K562 (cell line): Measurements from ENCODE around the gene TNFRSF6B. TPM values are rescaled to one million over a fixed set of nuclear protein-coding genes. Genes with fewer than 3 reads are reported as not detected.
A peak's percentile ranks its signal among the peaks of the same experiment; 100 is the strongest.

Experiments
- CBX1 ChIP-seq: sonication (generic); IDR thresholded peaks from 2 replicates; pipeline ENCODE4 v1.6.1; 2016; ENCODE audit warnings: antibody characterized with exemption, low read depth, mild to moderate bottlenecking
- EP400 ChIP-seq: fragments of 450-650 bp; IDR thresholded peaks from 2 replicates; pipeline ENCODE4 v1.6.1; 2017; ENCODE audit warnings: antibody characterized with exemption, mild to moderate bottlenecking, moderate library complexity
- HEY1 ChIP-seq: fragments of 250-450 bp; sonication (Bioruptor Pico); IDR thresholded peaks from 2 replicates; pipeline ENCODE4 v1.5.0; 2020; ENCODE audit warnings: mild to moderate bottlenecking, moderate library complexity, borderline replicate concordance
- JUND ChIP-seq, 2 experiments: IDR thresholded peaks; 2 replicates in 1 of 2; 3 replicates in 1 of 2; pipeline ENCODE4 v1.6.1; 2011; ENCODE audit warnings: borderline replicate concordance in 2 of 2, low read depth in 2 of 2, low read length in 2 of 2, improper control_type of control experiment in 1 of 2, missing biosample characterization in 1 of 2, missing genetic modification characterization in 1 of 2, missing genetic modification reagents in 1 of 2
- NFIC ChIP-seq: fragments of 450-650 bp; IDR thresholded peaks from 2 replicates; pipeline ENCODE4 v1.6.1; 2017; ENCODE audit warnings: mild to moderate bottlenecking, inconsistent platforms
- PHF20 ChIP-seq: fragments of 450-650 bp; IDR thresholded peaks from 2 replicates; pipeline ENCODE4 v1.6.1; 2018; ENCODE audit not compliant: partially characterized antibody
- RBM25 ChIP-seq: fragments of 200-400 bp; formaldehyde crosslinking; IDR thresholded peaks from 2 replicates; pipeline ENCODE4 v1.6.1; 2018; ENCODE audit warnings: low read length, low read depth, moderate library complexity; ENCODE audit not compliant: severe bottlenecking
- SP2 ChIP-seq: IDR thresholded peaks from 2 replicates; pipeline ENCODE4 v1.6.1; 2011; ENCODE audit warnings: mild to moderate bottlenecking, low read depth, low read length, moderate library complexity; ENCODE audit not compliant: poor library complexity, severe bottlenecking; ENCODE audit errors: extremely low read depth
- XRCC5 ChIP-seq: fragments of 200-400 bp; formaldehyde crosslinking; IDR thresholded peaks from 2 replicates; pipeline ENCODE4 v1.6.1; 2017; ENCODE audit warnings: low read depth, mild to moderate bottlenecking, low read length
- ZNF212 ChIP-seq: fragments of 450-650 bp; formaldehyde crosslinking; IDR thresholded peaks from 2 replicates; pipeline ENCODE4 v1.4.0; 2020; ENCODE audit warnings: mild to moderate bottlenecking
- ZNF695 ChIP-seq: fragments of 450-650 bp; formaldehyde crosslinking; IDR thresholded peaks from 2 replicates; pipeline ENCODE4 v1.4.0; 2020; ENCODE audit warnings: mild to moderate bottlenecking, moderate library complexity
- ZNF79 ChIP-seq: fragments of 250-450 bp; sonication (Bioruptor Pico); IDR thresholded peaks from 2 replicates; pipeline ENCODE4 v1.4.0; 2020; ENCODE audit warnings: low read depth, mild to moderate bottlenecking, moderate library complexity
- ZSCAN32 ChIP-seq: fragments of 450-650 bp; formaldehyde crosslinking; IDR thresholded peaks from 2 replicates; pipeline ENCODE4 v1.4.0; 2020; ENCODE audit warnings: mild to moderate bottlenecking, moderate library complexity
- polyA plus RNA-seq, 8 experiments: library from polyadenylated mRNA; depleted of rRNA in 4 of 8; stranded (reverse) in 5 of 8; unstranded in 3 of 8; fragments of >200 nt; fragmentation: Nextera tagmentation in 2 of 8; fragmentation: Illumina TruSeq in 1 of 8; extraction: Ambion mirVana in 2 of 8; extraction: Trizol in 1 of 8; gene quantifications; 2 replicates each; pipeline versions ENCODE4 v1.2.1 to v1.2.3, GENCODE V29; 2011 to 2014; ENCODE audit warnings: inconsistent platforms in 1 of 8, missing spikeins in 1 of 8
- total RNA-seq, 7 experiments: library from RNA; depleted of rRNA in 6 of 7; stranded (reverse); fragments of >200 nt in 6 of 7; fragmentation: Illumina TruSeq in 2 of 7; extraction: Trizol in 2 of 7; gene quantifications; 2 replicates each; pipeline versions ENCODE4 v1.2.1 to v1.2.3, GENCODE V29; 2011 to 2021; ENCODE audit warnings: low replicate concordance in 1 of 7
- TF ChIP-seq, protein P1 (sequence below): fragments of 200-800 bp; sonication (Bioruptor generic); IDR thresholded peaks from 2 replicates; pipeline ENCODE4 v1.6.1; 2017; ENCODE audit warnings: missing genetic modification characterization, missing compliant biosample characterization
- TF ChIP-seq, protein P2 (sequence below): fragments of 250-450 bp; sonication (Bioruptor Pico); IDR thresholded peaks from 2 replicates; pipeline ENCODE4 v1.4.0; 2020
- TF ChIP-seq, protein P3 (sequence below), 2 experiments: IDR thresholded peaks in 1 of 2; conservative IDR thresholded peaks in 1 of 2; 2 replicates each; pipeline ENCODE4 v1.6.1; 2016; ENCODE audit warnings: low read depth in 2 of 2, mild to moderate bottlenecking in 1 of 2, missing compliant biosample characterization in 1 of 2, missing genetic modification characterization in 1 of 2, moderate library complexity in 1 of 2

The TNFRSF6B gene
- total and polyA plus RNA-seq, 9 of the 15 experiments (the other 6 are each of a cell fraction or from before 2014, with no cell fraction given): 0.10 to 3.5 (median 0.32) TPM; not detected in 6

DNA sequence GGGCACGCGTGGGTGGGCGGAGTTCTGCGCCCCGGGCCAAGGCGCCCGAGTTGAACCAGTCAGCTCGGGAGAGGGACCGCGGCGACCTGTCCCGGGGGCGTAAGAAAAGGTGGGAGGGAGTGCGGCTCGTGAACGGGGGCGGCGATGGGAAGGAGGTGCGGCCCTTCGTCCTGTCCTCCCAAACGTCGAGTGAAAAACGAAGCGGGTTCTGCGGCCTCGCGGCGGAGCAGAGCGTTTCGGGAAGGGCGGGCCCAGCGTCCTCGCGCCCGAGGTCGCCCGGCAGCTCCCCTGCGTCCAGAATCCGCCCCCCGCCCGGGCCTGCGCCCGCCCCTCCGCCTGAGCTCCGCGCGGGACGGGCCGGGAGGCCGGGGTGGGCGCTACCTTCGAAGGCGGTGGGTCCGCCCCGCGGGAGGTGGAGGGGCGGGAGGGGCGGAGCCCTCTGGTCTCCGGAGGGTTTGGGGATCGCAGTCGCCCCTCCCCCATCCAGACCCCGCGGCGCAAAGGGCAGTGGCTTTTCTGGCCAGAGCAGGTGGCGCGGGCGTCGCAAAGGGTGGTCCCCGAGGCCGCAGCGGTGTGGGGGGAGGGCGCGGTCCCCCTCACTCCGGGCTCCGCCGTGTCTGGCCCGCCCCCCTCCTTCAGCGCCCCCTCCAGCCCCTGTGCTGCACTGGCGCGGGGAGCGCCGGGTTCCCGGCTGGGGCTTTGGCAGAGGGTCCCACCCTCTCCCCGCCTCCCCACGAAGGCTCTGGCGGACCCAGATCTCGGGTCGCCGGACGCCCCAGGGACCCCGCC is 44.1 kb upstream of the TNFRSF6B start (continued):
- TF ChIP-seq RBM25: no peak
- no peak for TF ChIP-seq ZNF695 (CRISPR knock-in tag)
- TF ChIP-seq PHF20: peak; percentile 17
- TF ChIP-seq XRCC5: no peak
- no peak for TF ChIP-seq SP2
- TF ChIP-seq, protein P1, sequence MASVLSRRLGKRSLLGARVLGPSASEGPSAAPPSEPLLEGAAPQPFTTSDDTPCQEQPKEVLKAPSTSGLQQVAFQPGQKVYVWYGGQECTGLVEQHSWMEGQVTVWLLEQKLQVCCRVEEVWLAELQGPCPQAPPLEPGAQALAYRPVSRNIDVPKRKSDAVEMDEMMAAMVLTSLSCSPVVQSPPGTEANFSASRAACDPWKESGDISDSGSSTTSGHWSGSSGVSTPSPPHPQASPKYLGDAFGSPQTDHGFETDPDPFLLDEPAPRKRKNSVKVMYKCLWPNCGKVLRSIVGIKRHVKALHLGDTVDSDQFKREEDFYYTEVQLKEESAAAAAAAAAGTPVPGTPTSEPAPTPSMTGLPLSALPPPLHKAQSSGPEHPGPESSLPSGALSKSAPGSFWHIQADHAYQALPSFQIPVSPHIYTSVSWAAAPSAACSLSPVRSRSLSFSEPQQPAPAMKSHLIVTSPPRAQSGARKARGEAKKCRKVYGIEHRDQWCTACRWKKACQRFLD: 0 out of 2 replicates have a peak, but pooled peaks have one; percentile 23
- no peak for TF ChIP-seq EP400
- TF ChIP-seq, protein P2, sequence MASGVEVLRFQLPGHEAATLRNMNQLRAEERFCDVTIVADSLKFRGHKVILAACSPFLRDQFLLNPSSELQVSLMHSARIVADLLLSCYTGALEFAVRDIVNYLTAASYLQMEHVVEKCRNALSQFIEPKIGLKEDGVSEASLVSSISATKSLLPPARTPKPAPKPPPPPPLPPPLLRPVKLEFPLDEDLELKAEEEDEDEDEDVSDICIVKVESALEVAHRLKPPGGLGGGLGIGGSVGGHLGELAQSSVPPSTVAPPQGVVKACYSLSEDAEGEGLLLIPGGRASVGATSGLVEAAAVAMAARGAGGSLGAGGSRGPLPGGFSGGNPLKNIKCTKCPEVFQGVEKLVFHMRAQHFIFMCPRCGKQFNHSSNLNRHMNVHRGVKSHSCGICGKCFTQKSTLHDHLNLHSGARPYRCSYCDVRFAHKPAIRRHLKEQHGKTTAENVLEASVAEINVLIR (CRISPR knock-in tag): no peak
- TF ChIP-seq, protein P3, sequence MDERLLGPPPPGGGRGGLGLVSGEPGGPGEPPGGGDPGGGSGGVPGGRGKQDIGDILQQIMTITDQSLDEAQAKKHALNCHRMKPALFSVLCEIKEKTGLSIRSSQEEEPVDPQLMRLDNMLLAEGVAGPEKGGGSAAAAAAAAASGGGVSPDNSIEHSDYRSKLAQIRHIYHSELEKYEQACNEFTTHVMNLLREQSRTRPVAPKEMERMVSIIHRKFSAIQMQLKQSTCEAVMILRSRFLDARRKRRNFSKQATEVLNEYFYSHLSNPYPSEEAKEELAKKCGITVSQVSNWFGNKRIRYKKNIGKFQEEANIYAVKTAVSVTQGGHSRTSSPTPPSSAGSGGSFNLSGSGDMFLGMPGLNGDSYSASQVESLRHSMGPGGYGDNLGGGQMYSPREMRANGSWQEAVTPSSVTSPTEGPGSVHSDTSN (CRISPR knock-in tag; IDR thresholded peaks at IDR 0.05; ENCODE audit: low read depth): no peak
- TF ChIP-seq, protein P3 (tag; conservative IDR thresholded peaks at IDR 0.05; ENCODE audit: low read depth): no peak
- TF ChIP-seq ZSCAN32: no peak
- no peak for TF ChIP-seq ZNF212 (CRISPR knock-in tag)
- no peak for TF ChIP-seq NFIC
- TF ChIP-seq ZNF79: no peak
- TF ChIP-seq JUND (IDR thresholded peaks at IDR 0.05; ENCODE audit: borderline replicate concordance, low read depth, low read length): no peak
- no peak for TF ChIP-seq JUND (tag; IDR thresholded peaks at IDR 0.05; ENCODE audit: borderline replicate concordance, low read depth, low read length)
- no peak for TF ChIP-seq CBX1
- no peak for TF ChIP-seq HEY1
